GM12892 (cell line): ENCODE measurements around the gene IFFO2.

Experiments used
- POLR2A ChIP-seq: IDR thresholded peaks from 2 replicates; pipeline ENCODE4 v1.6.1; 2011; ENCODE audit warnings: low read depth, low read length, control low read depth
- POLR2AphosphoS5 ChIP-seq: IDR thresholded peaks from 2 replicates; pipeline ENCODE4 v1.6.1; 2011; ENCODE audit warnings: low read depth, low read length, control low read depth
- TAF1 ChIP-seq: IDR thresholded peaks from 2 replicates; pipeline ENCODE4 v1.6.1; 2011; ENCODE audit warnings: low read depth, mild to moderate bottlenecking, control low read depth, low read length, borderline replicate concordance

DNA sequence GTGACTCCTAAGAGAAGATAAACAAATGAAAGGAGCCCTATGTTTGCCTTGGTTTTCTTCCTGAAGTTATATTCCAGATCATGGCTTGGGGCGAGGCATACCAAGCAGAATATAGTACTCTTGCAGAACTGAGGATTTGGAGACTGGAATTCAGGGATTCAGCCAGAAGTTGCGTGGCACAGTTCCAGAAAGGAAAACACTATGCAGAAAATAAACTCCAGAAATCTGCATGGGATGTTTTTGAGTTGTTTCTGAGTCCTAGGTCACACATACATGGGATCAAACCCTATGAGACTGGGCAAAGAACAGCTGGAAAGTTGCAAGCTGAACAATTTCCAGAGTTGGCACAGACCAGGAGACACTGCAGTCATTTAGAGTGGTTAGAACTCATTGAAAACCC lies 42.9 kb upstream of the IFFO2 start:
- TF ChIP-seq POLR2AphosphoS5, result no peak
- no peak for TF ChIP-seq POLR2A
- no peak for TF ChIP-seq TAF1
